Endodermal cell (in vitro differentiated cells): Measurements from ENCODE around the gene IQCH. TPM values are rescaled to one million over a fixed set of nuclear protein-coding genes. Genes with fewer than 3 reads are reported as not detected.

Experiments used
- DNase-seq: peaks from one replicate; pipeline ENCODE4 v3.0.0-alpha.2; 2017
- H3K27ac ChIP-seq: 2 replicates; pipeline ENCODE4 v1.5.1; 2013; ENCODE audit warnings: mild to moderate bottlenecking, low read depth, low read length, moderate library complexity
- H3K27me3 ChIP-seq: 2 replicates; pipeline ENCODE4 v1.6.1; 2013; ENCODE audit warnings: mild to moderate bottlenecking, low read length, moderate library complexity; ENCODE audit not compliant: insufficient read depth, control insufficient read depth, poor library complexity, severe bottlenecking
- H3K36me3 ChIP-seq: 2 replicates; pipeline ENCODE4 v1.7.0; 2013; ENCODE audit warnings: mild to moderate bottlenecking, low read length, moderate library complexity; ENCODE audit not compliant: control insufficient read depth, insufficient read depth
- H3K4me1 ChIP-seq: one replicate; pipeline ENCODE4 v1.7.0; 2013; ENCODE audit warnings: low read length; ENCODE audit not compliant: control insufficient read depth, insufficient read depth
- H3K4me3 ChIP-seq: 2 replicates; pipeline ENCODE4 v1.5.1; 2013; ENCODE audit warnings: mild to moderate bottlenecking, low read length, moderate library complexity
- H3K9ac ChIP-seq: 2 replicates; pipeline ENCODE4 v1.6.1; 2013; ENCODE audit warnings: mild to moderate bottlenecking, low read length, moderate library complexity; ENCODE audit not compliant: poor library complexity, severe bottlenecking; ENCODE audit errors: extremely low read depth
- H3K9me3 ChIP-seq: 2 replicates; pipeline ENCODE4 v1.6.1; 2013; ENCODE audit warnings: mild to moderate bottlenecking, low read length, moderate library complexity; ENCODE audit not compliant: control insufficient read depth
- H3K27ac Mint-ChIP-seq: 2 replicates; pipeline ENCODE4 v1.8.0; 2020; ENCODE audit warnings: mixed read lengths
- H3K27me3 Mint-ChIP-seq: 2 replicates; pipeline ENCODE4 v1.8.0; 2021; ENCODE audit warnings: mild to moderate bottlenecking, mixed read lengths; ENCODE audit not compliant: insufficient read depth
- H3K36me3 Mint-ChIP-seq: 2 replicates; pipeline ENCODE4 v1.8.0; 2020; ENCODE audit warnings: low read depth, mixed read lengths
- H3K4me1 Mint-ChIP-seq: 2 replicates; pipeline ENCODE4 v1.8.0; 2020; ENCODE audit warnings: mixed read lengths
- H3K4me3 Mint-ChIP-seq: 2 replicates; pipeline ENCODE4 v1.8.0; 2020; ENCODE audit warnings: mild to moderate bottlenecking, moderate library complexity, mixed read lengths
- H3K9me3 Mint-ChIP-seq: 2 replicates; pipeline ENCODE4 v1.8.0; 2020; ENCODE audit warnings: mild to moderate bottlenecking, mixed read lengths
- CTCF ChIP-seq: fragments of 200-600 bp; sonication (generic); conservative IDR thresholded peaks from 2 replicates; pipeline ENCODE4 v1.5.0; 2021; ENCODE audit warnings: antibody characterized with exemption, mild to moderate bottlenecking
- WGBS, 2 experiments: methylation state at CpG; one replicate each; pipeline versions ENCODE4 v1.1.5 to v1.1.7; 2013; ENCODE audit warnings: missing lambda C conversion rate in 2 of 2, mixed read lengths in 1 of 2; ENCODE audit not compliant: insufficient coverage in 1 of 2, insufficient read length in 1 of 2; 5-methylcytosine and 5-hydroxymethylcytosine counted together
- total RNA-seq, 2 donors: library from RNA; stranded (reverse); fragmentation: NEBNext Ultra II Directional in 1 of 2; extraction: Animal tissue kit (Norgen Biotek cat#: 25700) in 1 of 2; gene quantifications; 2 replicates in 1 of 2; 3 replicates in 1 of 2; pipeline ENCODE4 v1.2.1, GENCODE V29; 2021

Gene IQCH
- total RNA-seq, 2 donors from 2014 or later: 6.2 to 12.8 TPM

GRCh38 chr15:67372986-67373675, 118.5 kb downstream of the IQCH start:
- H3K27ac Mint-ChIP-seq: no peak overlapping the region
- no peak overlapping the region for H3K4me3 ChIP-seq
- TF ChIP-seq CTCF: no peak
- H3K27me3 Mint-ChIP-seq: no peaks in the 10 kb centered on the region
- H3K9me3 Mint-ChIP-seq: no peaks in the 10 kb centered on the region
- H3K27me3 ChIP-seq: no peaks in the 10 kb centered on the region
- H3K4me1 Mint-ChIP-seq: peaks cover 3% of the 10 kb centered on the region
- H3K27ac ChIP-seq: no peak overlapping the region
- H3K4me3 Mint-ChIP-seq: no peak overlapping the region
- no peak overlapping the region for H3K9ac ChIP-seq
- no peaks in the 10 kb centered on the region for H3K9me3 ChIP-seq
- no peaks in the 10 kb centered on the region for H3K36me3 Mint-ChIP-seq
- no peak for DNase-seq
- H3K4me1 ChIP-seq: no peaks in the 10 kb centered on the region
- WGBS, 2 experiments: 88 to 90% methylated on average over 6 of the region's 6 CpGs
- H3K36me3 ChIP-seq: no peaks in the 10 kb centered on the region

- TF ChIP-seq CTCF: no peak
- Histone ChIP-seq H3K4me3 (no peak overlapping the region), H3K27me3 (no peaks in the 10 kb centered on the region), H3K27ac (no peak overlapping the region), H3K9ac (no peak overlapping the region), H3K9me3 (no peaks in the 10 kb centered on the region), H3K4me1 (no peaks in the 10 kb centered on the region), H3K36me3 (no peaks in the 10 kb centered on the region)
- H3K9me3 Mint-ChIP-seq: no peaks in the 10 kb centered on the region
- no peaks in the 10 kb centered on the region for H3K27me3 Mint-ChIP-seq
- DNase-seq: no peak
- no peak overlapping the region for H3K4me3 Mint-ChIP-seq
- no peak overlapping the region for H3K27ac Mint-ChIP-seq
- H3K36me3 Mint-ChIP-seq: no peaks in the 10 kb centered on the region
- H3K4me1 Mint-ChIP-seq: peaks cover 3% of the 10 kb centered on the region
Measured at GRCh38 chr15:67373971-67374370, 119.4 kb downstream of the IQCH start.

- H3K27ac Mint-ChIP-seq: no peak overlapping the region
- H3K27me3 ChIP-seq: peaks cover 15% of the 10 kb centered on the region
- TF ChIP-seq CTCF: no peak
- no peak overlapping the region for H3K4me3 Mint-ChIP-seq
- H3K4me1 Mint-ChIP-seq: peaks cover 11% of the 10 kb centered on the region
- no peaks in the 10 kb centered on the region for H3K36me3 ChIP-seq
- no peak for DNase-seq
- H3K27ac ChIP-seq: no peak overlapping the region
- no peak overlapping the region for H3K9ac ChIP-seq
- no peaks in the 10 kb centered on the region for H3K27me3 Mint-ChIP-seq
- H3K36me3 Mint-ChIP-seq: no peaks in the 10 kb centered on the region
- WGBS, 2 experiments: 90 to 98% methylated on average over 2 to 3 of the region's 3 CpGs
- H3K9me3 Mint-ChIP-seq: no peaks in the 10 kb centered on the region
- no peak overlapping the region for H3K4me3 ChIP-seq
- no peaks in the 10 kb centered on the region for H3K9me3 ChIP-seq
- no peaks in the 10 kb centered on the region for H3K4me1 ChIP-seq
Measured at GRCh38 chr15:67379530-67379929, 124.9 kb downstream of the IQCH start.
